SK-N-MC (cell line): ENCODE results near the gene FNDC3B.

Experiments
- EZH2 ChIP-seq: fragments of 200-600 bp; sonication (generic); IDR thresholded peaks from one replicate; pipeline ENCODE4 v1.6.1; 2017; ENCODE audit warnings: antibody characterized with exemption
- FOXP2 ChIP-seq: optimal IDR thresholded peaks from 2 replicates; pipeline ENCODE3; 2011; ENCODE audit warnings: mild to moderate bottlenecking, moderate library complexity; ENCODE audit not compliant: insufficient read depth; ENCODE audit errors: extremely low read length, control extremely low read depth
- POLR2AphosphoS5 ChIP-seq: IDR thresholded peaks from 2 replicates; pipeline ENCODE4 v1.6.1; 2012; ENCODE audit warnings: mild to moderate bottlenecking, low read depth, low read length, borderline replicate concordance

- no peak for TF ChIP-seq POLR2AphosphoS5
- no peak for TF ChIP-seq EZH2
- no peak for TF ChIP-seq FOXP2
These were observed 301.2 kb downstream of the FNDC3B start for GRCh38 chr3:172340583-172340982.
